ENCODE data around the gene HBEGF.

HBEGF gene

GRCh38 chr5:140329739-140330481 is 16.5 kb downstream of the HBEGF start:
- no peak for DNase-seq (ENCODE audit: low read depth)
- TF ChIP-seq, protein P1, sequence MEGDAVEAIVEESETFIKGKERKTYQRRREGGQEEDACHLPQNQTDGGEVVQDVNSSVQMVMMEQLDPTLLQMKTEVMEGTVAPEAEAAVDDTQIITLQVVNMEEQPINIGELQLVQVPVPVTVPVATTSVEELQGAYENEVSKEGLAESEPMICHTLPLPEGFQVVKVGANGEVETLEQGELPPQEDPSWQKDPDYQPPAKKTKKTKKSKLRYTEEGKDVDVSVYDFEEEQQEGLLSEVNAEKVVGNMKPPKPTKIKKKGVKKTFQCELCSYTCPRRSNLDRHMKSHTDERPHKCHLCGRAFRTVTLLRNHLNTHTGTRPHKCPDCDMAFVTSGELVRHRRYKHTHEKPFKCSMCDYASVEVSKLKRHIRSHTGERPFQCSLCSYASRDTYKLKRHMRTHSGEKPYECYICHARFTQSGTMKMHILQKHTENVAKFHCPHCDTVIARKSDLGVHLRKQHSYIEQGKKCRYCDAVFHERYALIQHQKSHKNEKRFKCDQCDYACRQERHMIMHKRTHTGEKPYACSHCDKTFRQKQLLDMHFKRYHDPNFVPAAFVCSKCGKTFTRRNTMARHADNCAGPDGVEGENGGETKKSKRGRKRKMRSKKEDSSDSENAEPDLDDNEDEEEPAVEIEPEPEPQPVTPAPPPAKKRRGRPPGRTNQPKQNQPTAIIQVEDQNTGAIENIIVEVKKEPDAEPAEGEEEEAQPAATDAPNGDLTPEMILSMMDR (IDR thresholded peaks at IDR 0.05; ENCODE audit: low read depth, low read length, missing control alignments): no peak
- in situ Hi-C loops (cut with HindIII; ENCODE audit: low sequenced_read_pairs): no loop called here
- no peak overlapping the region for H3K4me3 ChIP-seq (ENCODE audit: low read depth, low read length)

DNA sequence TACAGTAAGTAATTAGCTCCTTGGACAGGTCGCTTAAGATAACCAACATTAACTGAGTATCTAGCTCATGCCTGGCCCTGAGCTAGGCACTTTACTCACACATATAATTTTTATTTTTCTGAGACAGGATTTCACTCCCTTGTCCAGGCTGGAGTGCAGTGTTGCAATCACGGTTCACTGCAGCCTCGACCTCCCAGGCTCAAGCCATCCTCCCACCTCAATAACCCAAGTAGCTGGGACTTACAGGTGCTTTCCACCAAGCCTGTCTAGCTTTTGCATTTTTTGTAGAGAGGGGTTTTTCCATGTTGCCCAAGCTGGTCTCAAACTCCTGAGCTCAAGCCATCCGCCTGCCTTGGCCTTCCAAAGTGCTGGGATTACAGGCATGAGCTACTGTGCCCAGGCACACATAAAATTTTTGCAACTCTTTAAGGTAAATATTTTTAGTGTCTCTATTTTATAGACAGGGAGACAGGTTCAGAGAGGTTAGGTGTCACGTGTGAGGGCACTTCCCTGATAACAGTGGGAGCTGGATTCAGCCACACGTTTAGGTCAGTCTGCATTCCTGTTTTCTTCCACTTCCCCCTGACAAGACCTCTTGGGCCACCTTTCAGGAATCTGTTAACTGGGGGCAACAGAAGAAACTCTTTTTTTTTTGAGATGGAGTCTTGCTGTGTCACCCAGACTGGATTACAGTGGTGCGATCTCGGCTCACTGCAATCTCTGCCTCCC is 18.2 kb downstream of the HBEGF start:
- in situ Hi-C loops (cut with HindIII; ENCODE audit: low sequenced_read_pairs): no loop called here
- TF ChIP-seq, protein P1 (IDR thresholded peaks at IDR 0.05; ENCODE audit: low read depth, low read length, missing control alignments): no peak
- no peak for DNase-seq (ENCODE audit: low read depth)
- no peak overlapping the region for H3K4me3 ChIP-seq (ENCODE audit: low read depth, low read length)

- no peak for DNase-seq (ENCODE audit: low read depth)
- TF ChIP-seq, protein P1 (IDR thresholded peaks at IDR 0.05; ENCODE audit: low read depth, low read length, missing control alignments): no peak
- in situ Hi-C loops (cut with HindIII; ENCODE audit: low sequenced_read_pairs): no loop called here
- H3K4me3 ChIP-seq (ENCODE audit: low read depth, low read length): no peak overlapping the region
These were observed 18.8 kb downstream of the HBEGF start for GRCh38 chr5:140327589-140327988.

GRCh38 chr5:140325486-140325885 is 20.9 kb downstream of the HBEGF start:
- in situ Hi-C loops (cut with HindIII; ENCODE audit: low sequenced_read_pairs): no loop called here
- TF ChIP-seq, protein P1 (IDR thresholded peaks at IDR 0.05; ENCODE audit: low read depth, low read length, missing control alignments): no peak
- DNase-seq (ENCODE audit: low read depth): no peak
- no peak overlapping the region for H3K4me3 ChIP-seq (ENCODE audit: low read depth, low read length)

DNA sequence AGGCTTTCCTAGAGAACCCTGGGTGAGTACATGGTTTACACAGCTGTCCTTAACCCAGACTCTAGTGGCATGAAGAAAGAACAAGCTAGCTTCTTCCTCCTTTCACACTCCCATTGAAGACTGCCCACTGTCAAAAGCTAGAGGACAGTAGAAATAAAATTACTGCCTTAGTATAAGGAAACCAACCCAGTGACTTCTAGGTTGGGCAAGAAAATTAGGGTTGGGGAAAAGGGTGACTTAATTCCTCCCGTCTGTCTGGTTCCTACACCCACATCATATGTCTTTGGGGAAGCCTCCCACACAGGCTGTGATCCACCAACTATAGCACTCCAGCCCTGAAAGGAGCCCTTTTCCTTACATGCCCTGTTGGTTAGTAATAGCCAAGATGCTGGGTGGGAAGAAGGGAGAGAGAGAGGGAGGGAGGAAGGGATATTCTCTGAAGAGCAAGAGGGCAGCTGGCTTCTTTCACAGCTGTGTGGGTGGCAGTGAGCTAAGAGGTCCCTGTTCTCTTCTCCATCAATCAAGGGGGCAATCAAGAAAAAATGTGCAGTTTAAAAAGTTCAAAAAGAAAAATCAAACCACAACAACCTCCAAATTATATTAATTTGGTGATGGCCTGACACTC is 21.7 kb downstream of the HBEGF start:
- no peak overlapping the region for H3K4me3 ChIP-seq (ENCODE audit: low read depth, low read length)
- DNase-seq (ENCODE audit: low read depth): no peak
- TF ChIP-seq, protein P1 (IDR thresholded peaks at IDR 0.05; ENCODE audit: low read depth, low read length, missing control alignments): no peak
- in situ Hi-C loops (cut with HindIII; ENCODE audit: low sequenced_read_pairs): no loop called here

DNA sequence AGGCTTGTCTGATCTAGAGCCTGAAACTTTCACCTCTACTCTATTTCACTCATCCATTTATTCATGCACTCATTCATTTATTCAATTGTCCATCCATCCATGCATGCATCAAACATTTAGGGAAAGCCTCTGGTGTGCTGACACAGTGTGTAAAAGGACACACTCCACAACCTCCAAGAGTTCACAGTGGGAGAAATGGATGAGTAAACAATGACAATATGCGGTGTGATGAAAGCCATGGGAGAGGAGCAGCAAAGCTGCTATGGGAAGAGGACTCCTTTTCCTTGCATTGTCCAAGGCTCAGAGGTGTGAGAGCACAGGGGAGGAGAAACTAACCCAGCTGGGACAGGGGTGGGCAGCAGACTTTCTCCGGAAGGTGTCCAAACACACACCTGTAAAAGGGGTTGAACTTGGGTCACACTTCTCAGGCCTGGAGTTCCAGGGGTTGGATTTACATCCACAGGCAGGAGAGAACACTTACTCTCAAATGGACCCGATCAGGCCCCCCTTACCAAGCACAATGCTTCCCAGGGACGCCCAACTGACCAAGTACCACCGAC is 22.3 kb downstream of the HBEGF start:
- DNase-seq (ENCODE audit: low read depth): no peak
- TF ChIP-seq, protein P1 (IDR thresholded peaks at IDR 0.05; ENCODE audit: low read depth, low read length, missing control alignments): no peak
- H3K4me3 ChIP-seq (ENCODE audit: low read depth, low read length): no peak overlapping the region
- in situ Hi-C loops (cut with HindIII; ENCODE audit: low sequenced_read_pairs): no loop called here

All from astrocyte of the cerebellum (primary cell).